Gastrocnemius medialis (tissue), 4 donors: ENCODE measurements around the gene RBFA.

Experiments
- CTCF ChIP-seq, 5 experiments: fragments of 450-650 bp in 3 of 5; fragments of 200-600 bp in 2 of 5; sonication (generic) in 2 of 5; IDR thresholded peaks in 4 of 5; conservative IDR thresholded peaks in 1 of 5; 1 replicate in 4 of 5; 2 replicates in 1 of 5; pipeline ENCODE4 v1.5.1; 2016 to 2019; ENCODE audit warnings: antibody characterized with exemption in 5 of 5, mild to moderate bottlenecking in 3 of 5, moderate library complexity in 3 of 5
- POLR2A ChIP-seq, 2 donors: fragments of 450-650 bp; IDR thresholded peaks; one replicate each; pipeline ENCODE4 v1.6.1; 2017; ENCODE audit warnings: antibody characterized with exemption in 2 of 2, mild to moderate bottlenecking in 2 of 2, moderate library complexity in 2 of 2

GRCh38 chr18:80002468-80002867, 31.8 kb upstream of the RBFA start:
- TF ChIP-seq CTCF (IDR thresholded peaks at IDR 0.05 in 4 of 5, conservative IDR thresholded peaks at IDR 0.05 in 1 of 5) (no peak), POLR2A (IDR thresholded peaks at IDR 0.05) (no peak)
